AG04449 (cell line): ENCODE results near the gene PREX1.

Experiments
- CTCF ChIA-PET: fragments of 350-600 bp; formaldehyde crosslinking; extraction: SDS; loops from one replicate; lab custom pipeline; 2021; ENCODE audit warnings: antibody characterized with exemption; lab: Yijun Ruan, JAX
- POLR2A ChIA-PET: fragments of 400-600, 350-600 bp; formaldehyde crosslinking; extraction: SDS; loops from one replicate; lab custom pipeline; 2020; ENCODE audit warnings: antibody characterized with exemption, inconsistent platforms; lab: Yijun Ruan, JAX
- DNase-seq: peaks from one replicate; pipeline ENCODE4 v3.0.0-alpha.2; 2010; ENCODE audit warnings: low read depth, low spot score
- H3K4me3 ChIP-seq: 2 replicates; pipeline ENCODE4 v1.5.1; 2011; ENCODE audit warnings: low read depth, mild to moderate bottlenecking, control low read depth, low read length
- TF ChIP-seq, protein P1 (sequence below): IDR thresholded peaks from one replicate; pipeline ENCODE4 v1.5.1; 2011; ENCODE audit warnings: mild to moderate bottlenecking, moderate library complexity, low read length, control low read depth, inconsistent platforms; ENCODE audit not compliant: insufficient read depth; ENCODE audit errors: missing control alignments

PREX1 gene

DNA sequence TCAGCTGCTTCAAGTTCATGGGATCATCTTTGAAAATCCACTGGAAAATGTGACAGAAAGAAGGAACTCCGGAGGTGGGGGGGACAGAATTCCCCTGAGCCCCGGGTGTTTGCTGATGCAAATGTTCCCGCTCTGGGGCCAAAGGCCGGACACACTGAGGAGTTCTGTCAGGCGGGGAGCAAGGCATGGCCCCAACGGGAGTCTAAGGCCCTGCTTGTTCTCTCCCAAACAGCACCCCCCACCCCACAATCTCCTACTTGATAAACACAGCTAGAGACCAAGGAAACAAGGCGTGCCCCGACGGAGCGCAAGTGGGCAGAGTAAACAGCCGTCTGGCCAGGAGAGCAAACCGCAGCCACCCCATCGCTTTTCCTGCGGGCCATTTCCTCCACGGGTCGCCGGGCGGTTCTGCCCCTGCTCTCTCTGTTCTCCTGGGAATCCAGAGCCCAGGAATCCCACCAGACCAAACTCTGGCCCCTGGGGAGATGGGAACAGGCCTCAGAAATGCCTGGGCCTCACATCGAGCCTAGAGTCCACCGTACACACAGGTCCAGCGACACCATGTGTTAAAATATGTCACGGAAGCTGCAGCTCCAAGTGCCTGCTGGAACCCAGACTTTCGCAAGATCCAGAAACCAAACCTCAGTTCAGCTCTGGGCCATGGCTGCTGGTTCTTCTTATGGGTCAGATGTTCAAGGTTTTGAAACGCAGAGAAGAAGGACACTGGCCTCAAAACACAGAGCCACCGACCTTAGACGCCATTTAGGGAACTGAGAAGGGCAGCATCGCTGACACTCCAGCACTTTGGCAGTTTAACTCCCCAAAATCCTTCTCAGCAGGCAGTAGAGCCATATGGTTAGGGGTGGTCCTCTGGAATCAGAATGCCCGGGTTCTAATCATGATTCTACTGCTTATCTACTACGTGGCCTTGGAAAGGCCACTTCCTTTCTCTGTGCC, 104.2 kb downstream of the PREX1 start:
- no peak overlapping the region for H3K4me3 ChIP-seq
- ChIA-PET POLR2A (interaction anchor here (0.8 kb wide), 1 partner anchor 104 kb away, joined by 4 read pairs; no protein-coding TSS in a partner anchor), CTCF (interaction anchor here (1.0 to 1.5 kb wide), 4 partner anchors 12 to 182 kb away, joined by 3 to 5 read pairs (median 4); no protein-coding TSS in a partner anchor)
- TF ChIP-seq, protein P1, sequence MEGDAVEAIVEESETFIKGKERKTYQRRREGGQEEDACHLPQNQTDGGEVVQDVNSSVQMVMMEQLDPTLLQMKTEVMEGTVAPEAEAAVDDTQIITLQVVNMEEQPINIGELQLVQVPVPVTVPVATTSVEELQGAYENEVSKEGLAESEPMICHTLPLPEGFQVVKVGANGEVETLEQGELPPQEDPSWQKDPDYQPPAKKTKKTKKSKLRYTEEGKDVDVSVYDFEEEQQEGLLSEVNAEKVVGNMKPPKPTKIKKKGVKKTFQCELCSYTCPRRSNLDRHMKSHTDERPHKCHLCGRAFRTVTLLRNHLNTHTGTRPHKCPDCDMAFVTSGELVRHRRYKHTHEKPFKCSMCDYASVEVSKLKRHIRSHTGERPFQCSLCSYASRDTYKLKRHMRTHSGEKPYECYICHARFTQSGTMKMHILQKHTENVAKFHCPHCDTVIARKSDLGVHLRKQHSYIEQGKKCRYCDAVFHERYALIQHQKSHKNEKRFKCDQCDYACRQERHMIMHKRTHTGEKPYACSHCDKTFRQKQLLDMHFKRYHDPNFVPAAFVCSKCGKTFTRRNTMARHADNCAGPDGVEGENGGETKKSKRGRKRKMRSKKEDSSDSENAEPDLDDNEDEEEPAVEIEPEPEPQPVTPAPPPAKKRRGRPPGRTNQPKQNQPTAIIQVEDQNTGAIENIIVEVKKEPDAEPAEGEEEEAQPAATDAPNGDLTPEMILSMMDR: no peak
- no peak for DNase-seq

DNA sequence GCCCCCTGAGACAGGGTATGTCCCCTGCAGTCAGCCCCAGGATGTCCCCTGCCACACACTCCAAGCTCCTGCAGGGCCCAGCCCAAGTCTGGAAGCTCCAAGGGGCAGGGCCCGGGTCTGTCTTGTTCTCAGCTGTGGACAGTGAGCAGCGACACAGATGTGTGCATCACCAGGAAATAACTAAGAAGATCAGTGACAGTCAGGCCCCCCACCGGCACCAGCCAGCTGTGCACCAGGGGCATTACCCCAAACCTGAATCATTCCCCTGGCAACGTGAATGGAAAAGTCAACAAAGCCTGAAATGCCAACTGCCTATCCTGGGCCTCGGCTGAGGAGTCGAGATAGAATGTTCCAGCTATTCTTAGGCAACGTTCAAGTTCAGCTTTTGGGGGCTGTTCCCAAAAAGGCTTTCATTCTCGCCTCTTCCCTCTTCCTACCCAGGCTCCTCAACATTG, 105.0 kb downstream of the PREX1 start:
- H3K4me3 ChIP-seq: no peak overlapping the region
- DNase-seq: no peak
- ChIA-PET CTCF (interaction anchor here (1.4 kb wide), 1 partner anchor 65 kb away, joined by 5 read pairs; no protein-coding TSS in a partner anchor), POLR2A (interaction anchor here (0.8 kb wide), 1 partner anchor 104 kb away, joined by 4 read pairs; no protein-coding TSS in a partner anchor)
- TF ChIP-seq, protein P1: no peak

DNA sequence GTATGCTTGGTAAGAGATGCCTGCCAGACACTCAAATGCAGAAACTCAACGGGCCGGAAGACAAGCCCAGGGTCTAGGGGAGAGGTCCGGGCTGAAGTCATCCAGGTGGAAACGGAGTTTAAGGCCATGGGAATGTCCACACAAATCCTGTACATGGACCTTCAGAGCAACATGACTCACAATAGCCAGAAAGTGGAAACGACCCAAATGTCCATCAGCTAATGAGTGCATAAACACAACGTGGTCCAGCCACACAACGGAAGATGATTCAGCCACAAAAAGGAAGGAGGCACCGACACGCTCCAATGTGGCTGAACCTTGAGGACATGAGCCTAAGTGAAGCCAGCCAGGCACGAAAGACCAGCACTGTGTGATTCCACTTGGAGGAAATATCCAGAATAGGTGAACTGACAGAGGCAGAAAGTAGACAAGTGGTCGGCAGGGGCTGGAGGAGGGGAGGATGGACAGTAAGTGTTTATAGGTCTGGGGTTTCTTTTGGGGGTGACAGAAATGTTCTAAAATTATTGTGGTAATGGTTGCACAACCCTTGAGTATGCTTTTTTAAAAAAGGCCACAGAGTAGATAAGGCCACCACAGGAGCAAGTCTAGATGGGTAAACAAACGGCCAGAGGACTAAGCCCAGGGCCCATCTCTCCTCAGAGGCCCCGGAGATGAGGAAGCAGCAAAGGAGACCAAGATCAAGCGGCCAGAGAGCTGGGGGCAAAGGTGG, 105.6 kb downstream of the PREX1 start:
- no peak for DNase-seq
- ChIA-PET CTCF (interaction anchor here (1.4 kb wide), 1 partner anchor 65 kb away, joined by 5 read pairs; no protein-coding TSS in a partner anchor), POLR2A (interaction anchor here (0.8 kb wide), 1 partner anchor 105 kb away, joined by 4 read pairs; no protein-coding TSS in a partner anchor)
- H3K4me3 ChIP-seq: no peak overlapping the region
- TF ChIP-seq, protein P1: no peak

DNA sequence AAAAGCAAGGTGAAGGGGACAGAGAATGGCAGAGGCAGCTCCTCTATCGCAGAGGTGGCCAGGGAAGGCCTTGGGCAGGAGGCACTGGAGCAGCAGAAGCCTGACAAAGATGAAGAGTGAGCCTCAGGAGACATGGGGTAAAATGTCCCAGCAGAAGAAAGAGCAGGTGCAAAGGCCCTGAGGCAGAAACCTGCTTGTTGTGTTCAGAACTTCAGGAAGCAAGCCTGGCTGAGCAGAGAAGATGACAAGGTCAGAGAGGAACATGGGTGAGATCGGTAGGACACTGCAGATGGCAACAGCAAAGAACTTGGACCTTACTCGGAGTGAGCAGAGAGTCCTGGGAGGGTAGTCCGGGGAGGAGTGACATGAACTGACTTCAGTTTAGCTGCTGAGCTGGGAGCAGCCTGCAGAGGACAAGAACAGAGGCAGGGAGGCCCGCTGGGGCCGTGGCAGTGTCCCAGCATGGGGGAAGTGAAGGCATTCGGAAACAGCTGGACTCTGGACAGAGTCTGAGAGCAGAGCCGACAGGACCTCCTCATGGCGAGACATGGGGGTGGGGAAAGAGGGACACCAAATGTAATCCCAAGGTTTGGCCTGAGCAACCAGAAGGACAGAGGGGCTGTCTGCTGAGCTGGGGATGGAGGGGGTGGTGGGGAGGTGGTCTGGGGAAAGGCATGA, 106.3 kb downstream of the PREX1 start:
- TF ChIP-seq, protein P1: no peak
- POLR2A ChIA-PET: no interaction called here
- CTCF ChIA-PET: no interaction called here
- H3K4me3 ChIP-seq: no peak overlapping the region
- DNase-seq: no peak

DNA sequence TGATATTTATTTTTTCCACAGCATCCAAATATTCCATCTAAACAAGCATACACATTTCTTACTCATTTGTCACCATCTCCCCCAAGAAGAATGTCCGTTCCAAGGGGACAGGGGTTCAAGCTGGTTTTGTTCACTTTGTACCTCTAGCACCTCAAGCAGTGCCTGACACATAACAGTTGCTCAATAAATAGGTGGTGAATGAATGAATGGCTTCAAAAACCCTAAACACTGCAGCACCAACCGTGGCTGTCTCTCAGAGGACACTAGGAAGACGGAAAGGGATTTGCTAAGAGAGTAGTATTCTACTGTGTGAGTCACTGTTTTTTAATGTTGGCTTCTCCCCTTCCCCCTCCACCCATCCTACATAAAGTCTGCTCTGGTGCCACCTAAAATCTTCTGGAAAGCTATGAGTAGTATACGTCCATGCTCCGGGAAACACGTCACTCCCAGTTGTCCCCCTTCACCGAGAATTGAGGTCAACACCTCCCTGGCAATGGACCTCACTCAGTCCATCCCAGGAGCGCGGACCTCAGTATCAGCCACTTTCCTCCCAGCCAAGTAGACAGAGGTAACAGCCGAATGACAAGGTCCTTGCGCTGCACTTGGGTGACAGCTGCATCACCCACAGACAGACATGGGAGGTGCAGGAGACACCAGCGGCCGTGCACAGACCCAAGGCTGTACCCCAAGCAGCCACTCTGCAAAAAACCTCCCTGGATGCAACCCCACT, 107.4 kb downstream of the PREX1 start:
- ChIA-PET CTCF (no interaction called here), POLR2A (no interaction called here)
- DNase-seq: no peak
- H3K4me3 ChIP-seq: no peak overlapping the region
- TF ChIP-seq, protein P1: no peak
